Heart left ventricle (tissue), 13 donors: ENCODE results near the gene SIKE1.
"Not testable (repeated sequence)": the region's sequence is repeated elsewhere in the genome, so short reads cannot be mapped to it uniquely, and the experiment has no call there.

ENCODE experiments used
- POLR2A ChIP-seq, 2 donors: fragments of 450-650 bp; IDR thresholded peaks; one replicate each; pipeline ENCODE4 v1.6.1; 2017; ENCODE audit warnings: antibody characterized with exemption in 2 of 2, mild to moderate bottlenecking in 2 of 2, moderate library complexity in 2 of 2
- TF ChIP-seq, protein P1 (sequence below), 12 donors: fragments of 200-600 bp; sonication (generic) in 4 of 12; IDR thresholded peaks; one replicate each; pipeline versions ENCODE4 v1.5.0 to v1.8.0; 2018 to 2022; ENCODE audit warnings: antibody characterized with exemption in 12 of 12, mild to moderate bottlenecking in 5 of 12
- donor health status: ischemic (EF 13 %, LVEDD 7.1; RV severe dilation, severe dysfunction).
- donor health status: DM: no; HTN: yes; CAD: no.
- donor health status: DM: no; HTN: no; CAD: no.
- donor health status: ischemic (EF 25% LVEDD 6.9; RV normal size, moderate dysfunction).
- donor health status: ischemic (EF 25% LVEDD 5.7; RV mildly dilated, moderate dysfunction).
- donor health status: ischemic (EF 35%, LVEDD 5.7; RV mildly dilated, moderate dysfunction).
- donor health status: nonischemic (EF 11% LVEDD 7.7; RV severe dilation, severe dysfunction).
- donor health status: DM: yes; HTN: yes; CAD: no.
- donor health status: PGD.
- donor health status: ischemic (EF 29% LVEDD 5.4; RV normal size, mild dysfunction).
- donor health status: nonischemic (EF 23%, LVEDD 6.1; RV moderate dilation, normal function).

DNA sequence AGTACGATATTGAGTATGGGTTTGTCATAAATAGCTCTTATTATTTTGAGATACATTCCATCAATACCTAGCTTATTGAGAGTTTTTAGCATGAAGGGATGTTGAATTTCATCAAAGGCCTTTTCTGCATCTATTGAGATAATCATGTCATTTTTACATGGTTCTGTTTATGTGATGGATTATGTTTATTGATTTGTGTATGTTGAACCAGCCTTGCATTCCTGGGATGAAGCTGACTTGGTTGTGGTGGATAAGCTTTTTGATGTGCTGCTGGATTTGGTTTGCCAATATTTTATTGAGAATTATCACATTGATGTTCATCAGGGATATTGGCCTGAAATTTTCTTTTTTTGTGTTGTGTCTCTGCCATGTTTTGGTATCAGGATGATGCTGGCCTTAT lies 6.0 kb upstream of the SIKE1 start:
- TF ChIP-seq, protein P1, sequence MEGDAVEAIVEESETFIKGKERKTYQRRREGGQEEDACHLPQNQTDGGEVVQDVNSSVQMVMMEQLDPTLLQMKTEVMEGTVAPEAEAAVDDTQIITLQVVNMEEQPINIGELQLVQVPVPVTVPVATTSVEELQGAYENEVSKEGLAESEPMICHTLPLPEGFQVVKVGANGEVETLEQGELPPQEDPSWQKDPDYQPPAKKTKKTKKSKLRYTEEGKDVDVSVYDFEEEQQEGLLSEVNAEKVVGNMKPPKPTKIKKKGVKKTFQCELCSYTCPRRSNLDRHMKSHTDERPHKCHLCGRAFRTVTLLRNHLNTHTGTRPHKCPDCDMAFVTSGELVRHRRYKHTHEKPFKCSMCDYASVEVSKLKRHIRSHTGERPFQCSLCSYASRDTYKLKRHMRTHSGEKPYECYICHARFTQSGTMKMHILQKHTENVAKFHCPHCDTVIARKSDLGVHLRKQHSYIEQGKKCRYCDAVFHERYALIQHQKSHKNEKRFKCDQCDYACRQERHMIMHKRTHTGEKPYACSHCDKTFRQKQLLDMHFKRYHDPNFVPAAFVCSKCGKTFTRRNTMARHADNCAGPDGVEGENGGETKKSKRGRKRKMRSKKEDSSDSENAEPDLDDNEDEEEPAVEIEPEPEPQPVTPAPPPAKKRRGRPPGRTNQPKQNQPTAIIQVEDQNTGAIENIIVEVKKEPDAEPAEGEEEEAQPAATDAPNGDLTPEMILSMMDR (IDR thresholded peaks at IDR 0.05): not testable (repeated sequence)
- TF ChIP-seq POLR2A (IDR thresholded peaks at IDR 0.05): not testable (repeated sequence)
